OCI-LY7 (cell line): ENCODE measurements around the gene AP2A1. TPM values are rescaled to one million over a fixed set of nuclear protein-coding genes. Genes with fewer than 3 reads are reported as not detected.

Experiments used
- BruUV-seq: library from RNA; stranded (reverse); fragments of 400-500 nt; replicated peaks from 2 replicates; lab custom pipeline; 2021; lab: Mats Ljungman, UMichigan
- CTCF ChIA-PET: fragments of 300-600 bp; sonication (Branson Sonifier 250); formaldehyde crosslinking; loops from one replicate; lab custom pipeline; 2022; ENCODE audit warnings: antibody characterized with exemption; ENCODE audit not compliant: unreplicated experiment; lab: Charles Lee
- POLR2A ChIA-PET: fragments of 300-600 bp; sonication (Branson Sonifier 250); formaldehyde crosslinking; loops from one replicate; lab custom pipeline; 2022; ENCODE audit warnings: antibody characterized with exemption; lab: Charles Lee
- DNase-seq: peaks from one replicate; pipeline ENCODE4 v3.0.0-alpha.2; 2015; ENCODE audit warnings: low spot score
- H2AFZ ChIP-seq: fragments of 200-600 bp; sonication (generic), shearing (Covaris generic); 2 replicates; pipeline ENCODE4 v1.6.1; 2014; ENCODE audit warnings: mild to moderate bottlenecking, antibody characterized with exemption, low read length, moderate library complexity
- H3K27ac ChIP-seq: fragments of 200-600 bp; sonication (generic); 2 replicates; pipeline ENCODE4 v1.5.1; 2014; ENCODE audit warnings: mixed run types, low read depth, mild to moderate bottlenecking, moderate library complexity, low read length, inconsistent platforms; ENCODE audit not compliant: poor library complexity, severe bottlenecking
- H3K36me3 ChIP-seq: fragments of 200-600 bp; sonication (generic); 2 replicates; pipeline ENCODE4 v1.6.1; 2014; ENCODE audit warnings: mild to moderate bottlenecking, antibody characterized with exemption, low read length, moderate library complexity, mixed read lengths; ENCODE audit not compliant: insufficient read depth
- H3K4me1 ChIP-seq: fragments of 200-600 bp; sonication (generic); 2 replicates; pipeline ENCODE4 v1.5.1; 2014; ENCODE audit warnings: mild to moderate bottlenecking, low read length; ENCODE audit not compliant: insufficient read depth, poor library complexity, severe bottlenecking
- H3K4me2 ChIP-seq: fragments of 200-600 bp; sonication (generic); 2 replicates; pipeline ENCODE4 v1.6.1; 2014; ENCODE audit warnings: mild to moderate bottlenecking, low read length
- H3K4me3 ChIP-seq: fragments of 200-600 bp; sonication (generic); 2 replicates; pipeline ENCODE4 v1.5.1; 2014; ENCODE audit warnings: mild to moderate bottlenecking, low read depth, low read length; ENCODE audit not compliant: poor library complexity, severe bottlenecking
- H3K79me2 ChIP-seq: fragments of 200-600 bp; sonication (generic); 2 replicates; pipeline ENCODE4 v1.6.1; 2016; ENCODE audit warnings: low read depth, mild to moderate bottlenecking, low read length, moderate library complexity, mixed read lengths; ENCODE audit not compliant: insufficient read depth
- H3K9me2 ChIP-seq: fragments of 200-600 bp; sonication (generic); 2 replicates; pipeline ENCODE4 v1.6.1; 2016; ENCODE audit warnings: mild to moderate bottlenecking, low read length, mixed read lengths; ENCODE audit not compliant: insufficient read depth
- H3K9me3 ChIP-seq: fragments of 200-600 bp; sonication (generic); 2 replicates; pipeline ENCODE4 v1.6.1; 2014; ENCODE audit warnings: mild to moderate bottlenecking, mixed run types, low read length, mixed read lengths
- H4K20me1 ChIP-seq: fragments of 200-600 bp; sonication (generic); 2 replicates; pipeline ENCODE4 v1.6.1; 2014; ENCODE audit warnings: mild to moderate bottlenecking, antibody characterized with exemption, low read length, moderate library complexity, mixed read lengths; ENCODE audit not compliant: insufficient read depth
- CTCF ChIP-seq: fragments of 200-600 bp; sonication (generic); conservative IDR thresholded peaks from 2 replicates; pipeline ENCODE4 v1.5.1; 2014; ENCODE audit warnings: mild to moderate bottlenecking, antibody characterized with exemption, low read length, moderate library complexity, mixed read lengths
- EZH2phosphoT487 ChIP-seq: fragments of 200-600 bp; sonication (generic); IDR thresholded peaks from 2 replicates; pipeline ENCODE4 v1.6.1; 2018; ENCODE audit warnings: low read depth, borderline replicate concordance, mild to moderate bottlenecking, mixed run types, antibody characterized with exemption, low read length, moderate library complexity, mixed read lengths
- intact Hi-C: fragments of 100-400 bp; cut with micrococcal nuclease; formaldehyde crosslinking; loops from one replicate; pipeline ENCODE4 v1.10.0; 2022; ENCODE audit not compliant: unreplicated experiment
- total RNA-seq, 2 experiments: library from RNA; depleted of rRNA in 1 of 2; stranded (reverse); fragments of >200 nt in 1 of 2; shearing (Covaris generic) in 1 of 2; gene quantifications; 2 replicates each; pipeline ENCODE4 v1.2.3, GENCODE V29; 2014 to 2022

AP2A1 gene
- total RNA-seq, 2 experiments from 2014 or later: 46.9 to 47.4 TPM

- no peaks in the 10 kb centered on the region for H4K20me1 ChIP-seq
- POLR2A ChIA-PET: no interaction called here
- H3K4me1 ChIP-seq: peaks cover 19% of the 10 kb centered on the region
- H3K36me3 ChIP-seq: peaks cover 12% of the 10 kb centered on the region; the same call in 1 of the 2 replicates
- TF ChIP-seq EZH2phosphoT487 (no peak), CTCF (no peak)
- H2AFZ ChIP-seq: no peak overlapping the region
- H3K27ac ChIP-seq: no peak overlapping the region
- H3K9me2 ChIP-seq: no peaks in the 10 kb centered on the region
- no peak overlapping the region for H3K4me2 ChIP-seq
- CTCF ChIA-PET: no interaction called here
- intact Hi-C loops: no loop called here
- no peak for DNase-seq
- BruUV-seq: no TSS peak
- H3K9me3 ChIP-seq: no peaks in the 10 kb centered on the region
- no peaks in the 10 kb centered on the region for H3K79me2 ChIP-seq
- no peak overlapping the region for H3K4me3 ChIP-seq
Observed at GRCh38 chr19:49775742-49776370, 9.1 kb downstream of the AP2A1 start.

GRCh38 chr19:49776371-49776764 lies 9.6 kb downstream of the AP2A1 start:
- ChIA-PET CTCF (no interaction called here), POLR2A (no interaction called here)
- H3K9me3 ChIP-seq: no peaks in the 10 kb centered on the region
- no peak overlapping the region for H3K4me3 ChIP-seq
- peaks cover 19% of the 10 kb centered on the region for H3K4me1 ChIP-seq
- H3K9me2 ChIP-seq: no peaks in the 10 kb centered on the region
- H3K4me2 ChIP-seq: no peak overlapping the region
- H3K36me3 ChIP-seq: peaks cover 12% of the 10 kb centered on the region; the same call in 1 of the 2 replicates
- no peak overlapping the region for H2AFZ ChIP-seq
- H3K27ac ChIP-seq: no peak overlapping the region
- intact Hi-C loops: no loop called here
- TF ChIP-seq EZH2phosphoT487 (no peak), CTCF (no peak)
- no peaks in the 10 kb centered on the region for H3K79me2 ChIP-seq
- no TSS peak for BruUV-seq
- DNase-seq: no peak
- H4K20me1 ChIP-seq: no peaks in the 10 kb centered on the region
